RPMI7951 (cell line): Measurements from ENCODE around the gene UQCC5. TPM values are rescaled to one million over a fixed set of nuclear protein-coding genes. Genes with fewer than 3 reads are reported as not detected.

Experiments
- DNase-seq: peaks from one replicate; pipeline ENCODE4 v3.0.0-alpha.2; 2012; ENCODE audit warnings: low read depth
- total RNA-seq: library from RNA; depleted of rRNA; stranded (reverse); fragments of >200 nt; shearing (Covaris generic); gene quantifications from 2 replicates; pipeline ENCODE4 v1.2.3, GENCODE V29; 2014; rRNA removed

The UQCC5 gene
- total RNA-seq, 1 experiment from 2014 or later: 13.0 TPM

- no peak for DNase-seq
These were observed 24.8 kb downstream of the UQCC5 start for GRCh38 chr3:52561028-52561747.

DNA sequence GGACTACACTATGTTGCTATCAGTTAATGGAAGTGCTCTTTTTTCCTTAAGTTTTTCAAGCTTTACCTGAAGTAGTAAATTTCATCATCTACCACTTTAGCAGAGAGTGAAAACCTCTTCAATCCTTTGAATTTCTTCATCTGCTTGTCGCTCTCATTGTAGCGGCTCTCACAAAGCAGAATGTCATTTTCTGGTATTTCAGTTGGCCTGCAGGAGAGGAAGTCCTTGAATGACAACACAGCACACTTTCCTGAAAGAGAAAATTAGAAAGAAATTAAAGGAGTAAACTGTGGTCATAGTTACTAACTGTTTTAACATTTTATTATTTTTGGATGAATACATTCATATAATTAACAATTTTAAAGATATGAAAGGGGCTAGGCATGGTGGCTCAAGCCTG is 27.6 kb downstream of the UQCC5 start:
- no peak for DNase-seq

DNA sequence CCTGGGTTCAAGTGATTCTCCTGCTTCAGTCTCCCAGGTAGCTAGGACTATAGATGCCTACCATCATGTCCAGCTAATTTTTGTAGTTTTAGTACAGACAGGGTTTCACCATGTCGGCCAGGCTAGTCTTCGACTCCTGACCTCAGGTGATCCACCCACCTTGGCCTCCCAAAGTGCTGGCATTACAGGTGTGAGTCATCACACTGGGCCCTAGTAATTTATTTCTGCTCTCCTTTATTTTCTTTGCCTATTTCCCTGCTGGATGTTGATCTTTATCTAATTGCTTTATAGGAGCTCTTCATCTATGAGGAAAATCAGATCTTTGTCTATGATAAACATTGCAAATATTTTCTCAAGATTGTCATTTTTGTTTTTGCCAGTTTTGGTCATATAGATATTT is 31.7 kb downstream of the UQCC5 start:
- no peak for DNase-seq

DNA sequence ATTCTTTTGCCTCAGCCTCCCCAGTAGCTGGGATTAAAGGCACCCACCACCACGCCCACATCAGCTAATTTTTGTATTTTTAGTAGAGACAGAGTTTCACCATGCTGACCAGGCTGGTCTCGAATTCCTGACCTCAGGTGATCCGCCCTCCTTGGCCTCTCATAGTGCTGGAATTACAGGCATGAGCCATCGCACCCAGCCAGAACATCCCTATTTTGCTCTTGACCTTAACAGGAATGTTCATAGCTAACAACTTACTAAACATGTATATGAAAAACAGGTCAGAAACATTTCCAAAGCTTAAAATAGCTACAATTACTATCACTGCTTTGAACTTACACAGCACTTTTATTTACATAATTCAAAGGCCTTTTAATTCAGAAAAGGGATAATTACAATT is 33.7 kb downstream of the UQCC5 start:
- no peak for DNase-seq

- no peak for DNase-seq
These were observed 35.8 kb downstream of the UQCC5 start for GRCh38 chr3:52572221-52572620.

GRCh38 chr3:52574056-52574965 is 37.9 kb downstream of the UQCC5 start:
- no peak for DNase-seq

Other genes with a start within 250 kb of the UQCC5 start
- 4.6 and 6.4 TPM in 2 replicates for gene GLYCTK, start 248.8 kb upstream of the UQCC5 start, total RNA-seq
- 0.48 and 0.78 TPM in 2 replicates for gene DNAH1, start 220.3 kb upstream of the UQCC5 start, total RNA-seq
- 50.3 and 57.7 TPM in 2 replicates for gene BAP1, start 126.6 kb upstream of the UQCC5 start, total RNA-seq
- gene PHF7, start 125.9 kb upstream of the UQCC5 start, total RNA-seq: 5.4 and 10.8 TPM in 2 replicates
- 0.10 and 0.12 TPM in 2 replicates for gene SEMA3G, start 91.5 kb upstream of the UQCC5 start, total RNA-seq
- gene TNNC1, start 82.6 kb upstream of the UQCC5 start, total RNA-seq: not detected in 2 replicates
- gene NISCH, start 81.0 kb upstream of the UQCC5 start, total RNA-seq: 20.9 and 21.4 TPM in 2 replicates
- gene STAB1, start 41.3 kb upstream of the UQCC5 start, total RNA-seq: under 0.01 TPM in 2 replicates
- 130 and 180 TPM in 2 replicates for gene NT5DC2, start 2.7 kb upstream of the UQCC5 start, total RNA-seq
- gene PBRM1, start 149.3 kb downstream of the UQCC5 start, total RNA-seq: 38.9 and 51.4 TPM in 2 replicates
- gene GNL3, start 149.4 kb downstream of the UQCC5 start, total RNA-seq: 129 and 147 TPM in 2 replicates
- gene GLT8D1, start 169.2 kb downstream of the UQCC5 start, total RNA-seq: 107 and 130 TPM in 2 replicates
- 209 and 214 TPM in 2 replicates for gene SPCS1, start 169.5 kb downstream of the UQCC5 start, total RNA-seq
- 17.7 and 21.3 TPM in 2 replicates for gene NEK4, start 234.3 kb downstream of the UQCC5 start, total RNA-seq
- gene ITIH1, start 241.0 kb downstream of the UQCC5 start, total RNA-seq: not detected in 2 replicates